SU-DHL-6 (cell line): Measurements from ENCODE around the gene FBLN2.

Experiments used
- H2AFZ ChIP-seq: fragments of 200-600 bp; sonication (generic); 2 replicates; pipeline ENCODE4 v1.6.1; 2014; ENCODE audit warnings: low read depth, mild to moderate bottlenecking, moderate library complexity, mixed read lengths, antibody characterized with exemption, low read length; ENCODE audit not compliant: severe bottlenecking
- H3F3A ChIP-seq: fragments of 200-600 bp; shearing (Covaris generic); 2 replicates; pipeline ENCODE4 v1.6.0; 2016; ENCODE audit warnings: antibody characterized with exemption, mild to moderate bottlenecking; ENCODE audit not compliant: insufficient read depth
- H3K27ac ChIP-seq: fragments of 200-600 bp; sonication (generic); 2 replicates; pipeline ENCODE4 v1.5.1; 2016; ENCODE audit warnings: low read depth, mild to moderate bottlenecking, low read length, moderate library complexity, mixed read lengths
- H3K27me3 ChIP-seq: fragments of 200-600 bp; sonication (generic), shearing (Covaris generic); 2 replicates; pipeline ENCODE4 v1.6.0; 2014; ENCODE audit warnings: mild to moderate bottlenecking, low read length
- H3K36me3 ChIP-seq: fragments of 200-600 bp; sonication (generic); 2 replicates; pipeline ENCODE4 v1.6.1; 2014; ENCODE audit warnings: mild to moderate bottlenecking, low read length, mixed read lengths
- H3K4me2 ChIP-seq: fragments of 300-600, 200-600 bp; shearing (Covaris generic), sonication (generic); 2 replicates; pipeline ENCODE4 v1.6.0; 2014; ENCODE audit warnings: low read length, low read depth, mild to moderate bottlenecking; ENCODE audit not compliant: poor library complexity, severe bottlenecking
- H3K4me3 ChIP-seq: fragments of 200-600 bp; sonication (generic); 2 replicates; pipeline ENCODE4 v1.5.1; 2014; ENCODE audit warnings: antibody characterized with exemption, low read length, mild to moderate bottlenecking, mixed read lengths; ENCODE audit not compliant: insufficient read depth, poor library complexity, severe bottlenecking
- H3K79me2 ChIP-seq: fragments of 200-600 bp; sonication (generic); 2 replicates; pipeline ENCODE4 v1.6.1; 2014; ENCODE audit warnings: mild to moderate bottlenecking, low read length, moderate library complexity; ENCODE audit not compliant: insufficient read depth
- H3K9ac ChIP-seq: fragments of 200-600 bp; sonication (generic); 2 replicates; pipeline ENCODE4 v1.7.0; 2014; ENCODE audit warnings: mild to moderate bottlenecking, low read length
- H3K9me2 ChIP-seq: fragments of 200-600 bp; sonication (generic); replicated peaks from 2 replicates; pipeline ENCODE4 v1.6.1; 2014; ENCODE audit warnings: low read length; ENCODE audit not compliant: insufficient read depth
- H3K9me3 ChIP-seq: fragments of 200-600 bp; sonication (generic); 2 replicates; pipeline ENCODE4 v1.6.1; 2014; ENCODE audit warnings: low read length, mixed read lengths; ENCODE audit not compliant: insufficient read depth
- H4K20me1 ChIP-seq: fragments of 200-600 bp; sonication (generic); 2 replicates; pipeline ENCODE4 v1.6.1; 2014; ENCODE audit warnings: low read depth, mild to moderate bottlenecking, antibody characterized with exemption, low read length, moderate library complexity, mixed read lengths
- CTCF ChIP-seq: fragments of 200-600 bp; sonication (generic); IDR thresholded peaks from one replicate; pipeline ENCODE4 v1.5.1; 2017; ENCODE audit warnings: antibody characterized with exemption, mild to moderate bottlenecking, low read length, moderate library complexity; ENCODE audit not compliant: insufficient read depth, poor library complexity, severe bottlenecking
- EZH2phosphoT487 ChIP-seq: fragments of 200-600 bp; sonication (generic), shearing (Covaris generic); conservative IDR thresholded peaks from 2 replicates; pipeline ENCODE4 v1.6.1; 2018; ENCODE audit warnings: mild to moderate bottlenecking, antibody characterized with exemption, low read length, moderate library complexity, mixed read lengths

FBLN2 gene

GRCh38 chr3:13506239-13506638 is 42.7 kb upstream of the FBLN2 start:
- Histone ChIP-seq H3K4me3 (no peak overlapping the region), H3K36me3 (no peaks in the 10 kb centered on the region), H3K9ac (no peak overlapping the region), H3F3A (no peaks in the 10 kb centered on the region), H3K9me2 (no peaks in the 10 kb centered on the region), H3K79me2 (no peaks in the 10 kb centered on the region), H3K27me3 (no peaks in the 10 kb centered on the region), H4K20me1 (no peaks in the 10 kb centered on the region), H3K9me3 (no peaks in the 10 kb centered on the region), H3K4me2 (no peak overlapping the region), H2AFZ (no peak overlapping the region), H3K27ac (no peak overlapping the region)
- TF ChIP-seq EZH2phosphoT487 (no peak), CTCF (no peak)

- no peaks in the 10 kb centered on the region for H3K9me3 ChIP-seq
- no peak overlapping the region for H3K4me2 ChIP-seq
- no peak overlapping the region for H3K4me3 ChIP-seq
- no peaks in the 10 kb centered on the region for H4K20me1 ChIP-seq
- no peaks in the 10 kb centered on the region for H3K9me2 ChIP-seq
- no peaks in the 10 kb centered on the region for H3F3A ChIP-seq
- no peak for TF ChIP-seq EZH2phosphoT487
- no peak for TF ChIP-seq CTCF
- no peaks in the 10 kb centered on the region for H3K27me3 ChIP-seq
- no peaks in the 10 kb centered on the region for H3K36me3 ChIP-seq
- no peak overlapping the region for H3K27ac ChIP-seq
- H3K79me2 ChIP-seq, result no peaks in the 10 kb centered on the region
- H3K9ac ChIP-seq, result no peak overlapping the region
- H2AFZ ChIP-seq, result no peak overlapping the region
Observed at GRCh38 chr3:13506680-13507079, 42.2 kb upstream of the FBLN2 start.

- Histone ChIP-seq H3K9ac (no peak overlapping the region), H3K9me3 (no peaks in the 10 kb centered on the region), H3K9me2 (no peaks in the 10 kb centered on the region), H3K27ac (no peak overlapping the region), H4K20me1 (no peaks in the 10 kb centered on the region), H3F3A (no peaks in the 10 kb centered on the region), H3K79me2 (no peaks in the 10 kb centered on the region), H3K27me3 (no peaks in the 10 kb centered on the region), H3K4me3 (no peak overlapping the region), H2AFZ (no peak overlapping the region), H3K36me3 (no peaks in the 10 kb centered on the region), H3K4me2 (no peak overlapping the region)
- TF ChIP-seq EZH2phosphoT487 (no peak), CTCF (no peak)
Observed at GRCh38 chr3:13507247-13507569, 41.7 kb upstream of the FBLN2 start.
